Suprapubic skin (tissue), 4 donors: ENCODE data around the gene ZSWIM6.

Experiments used
- CTCF ChIP-seq, 2 donors: fragments of 200-600 bp in 1 of 2; fragments of 450-650 bp in 1 of 2; sonication (generic) in 1 of 2; IDR thresholded peaks; one replicate each; pipeline ENCODE4 v1.5.1; 2016 to 2019; ENCODE audit warnings: antibody characterized with exemption in 2 of 2, mild to moderate bottlenecking in 1 of 2, moderate library complexity in 1 of 2
- POLR2A ChIP-seq, 2 donors: fragments of 450-650 bp; IDR thresholded peaks; one replicate each; pipeline ENCODE4 v1.6.1; 2017; ENCODE audit warnings: antibody characterized with exemption in 2 of 2, mild to moderate bottlenecking in 2 of 2, moderate library complexity in 2 of 2
- POLR2AphosphoS5 ChIP-seq, 3 donors: sonication (generic); formaldehyde crosslinking; IDR thresholded peaks; one replicate each; pipeline ENCODE4 v1.6.1; 2017; ENCODE audit warnings: antibody characterized with exemption in 3 of 3

- no peak for TF ChIP-seq CTCF (IDR thresholded peaks at IDR 0.05)
- TF ChIP-seq POLR2AphosphoS5 (IDR thresholded peaks at IDR 0.05) = no peak
- no peak for TF ChIP-seq POLR2A (IDR thresholded peaks at IDR 0.05)
Observed at GRCh38 chr5:61575103-61575502, 243.0 kb downstream of the ZSWIM6 start.
